HTERT RPE-1 (cell line): ENCODE data around the gene SMU1.

ENCODE experiments used
- in situ Hi-C: fragments of 300-500 bp; cut with MboI; formaldehyde crosslinking; loops from 4 replicates; pipeline ENCODE4 v1.14.3; 2020; ENCODE audit warnings: low sequenced_read_pairs

SMU1 gene

DNA sequence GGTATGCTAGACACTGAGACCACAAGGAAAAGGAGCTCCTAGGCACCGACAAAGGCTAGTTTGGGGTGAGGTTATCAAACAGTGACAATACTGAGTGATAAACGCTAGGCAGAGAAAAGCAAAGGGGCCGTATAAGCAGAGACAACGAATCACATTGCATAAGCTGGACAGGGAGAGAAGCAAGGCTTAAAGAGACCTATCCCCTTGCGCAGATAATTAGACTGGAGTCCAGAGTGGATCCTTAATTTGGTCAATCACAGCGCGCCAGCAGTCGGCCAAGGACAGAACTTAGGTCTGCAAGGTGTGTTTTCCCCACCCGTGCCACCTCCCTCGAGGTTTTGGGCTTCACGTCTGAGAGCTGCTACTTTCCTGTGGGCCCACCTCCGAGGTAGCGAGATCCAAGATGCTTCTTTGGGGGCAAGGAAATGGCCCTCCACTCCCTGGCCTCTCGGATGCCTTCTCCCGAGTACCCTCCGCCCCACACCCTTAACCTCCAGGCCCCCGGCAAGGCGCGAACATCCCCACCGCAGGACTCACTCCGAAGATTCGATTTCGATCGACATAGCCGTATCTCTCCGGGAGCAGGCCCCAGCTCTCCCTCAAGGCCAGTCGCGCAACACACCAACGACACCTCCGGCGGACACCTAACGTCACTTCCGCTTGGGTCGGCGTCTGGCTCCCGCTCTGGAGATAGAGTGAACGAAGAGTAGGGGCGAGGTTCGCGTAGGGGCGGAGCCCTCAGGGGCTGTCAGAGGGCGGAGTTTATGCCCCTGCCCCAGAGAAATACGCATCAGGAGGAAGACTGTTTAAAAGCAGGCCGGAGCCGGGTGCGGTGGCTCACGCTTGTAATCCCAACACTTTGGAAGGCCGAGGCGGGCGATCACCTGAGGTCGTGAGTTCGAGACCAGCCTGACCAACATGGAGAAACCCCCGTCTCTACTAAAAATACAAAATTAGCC, at the start of gene SMU1:
TSS of gene SMU1 (minus strand) at position 629 of the 959 bp plus-strand sequence. CDS start at position 563, 66 bp downstream.
- in situ Hi-C loops: loop anchor here (25.0 kb wide), 1 partner anchor 161 kb away; the partner anchor contains the start of gene SPINK4

DNA sequence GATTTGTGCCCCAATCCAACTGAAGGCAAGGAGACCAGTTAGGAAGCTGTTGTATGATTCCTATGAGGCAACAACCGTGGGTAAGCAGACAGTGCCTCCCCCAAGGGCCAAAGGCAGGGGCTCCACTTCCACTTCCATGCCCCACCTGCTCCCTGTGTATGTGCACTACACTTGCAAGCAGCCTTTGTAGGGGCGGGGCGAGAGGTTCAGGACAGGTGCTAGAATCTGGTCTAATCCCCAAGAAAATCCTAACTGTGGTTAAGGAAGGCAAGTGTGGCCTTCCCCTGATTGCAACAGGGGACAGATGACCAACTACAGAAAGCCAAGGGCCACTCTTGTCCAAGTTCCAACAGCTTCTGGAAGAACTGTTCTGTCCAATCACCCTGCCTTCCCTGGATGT, 49.0 kb upstream of the SMU1 start:
- in situ Hi-C loops: no loop called here

DNA sequence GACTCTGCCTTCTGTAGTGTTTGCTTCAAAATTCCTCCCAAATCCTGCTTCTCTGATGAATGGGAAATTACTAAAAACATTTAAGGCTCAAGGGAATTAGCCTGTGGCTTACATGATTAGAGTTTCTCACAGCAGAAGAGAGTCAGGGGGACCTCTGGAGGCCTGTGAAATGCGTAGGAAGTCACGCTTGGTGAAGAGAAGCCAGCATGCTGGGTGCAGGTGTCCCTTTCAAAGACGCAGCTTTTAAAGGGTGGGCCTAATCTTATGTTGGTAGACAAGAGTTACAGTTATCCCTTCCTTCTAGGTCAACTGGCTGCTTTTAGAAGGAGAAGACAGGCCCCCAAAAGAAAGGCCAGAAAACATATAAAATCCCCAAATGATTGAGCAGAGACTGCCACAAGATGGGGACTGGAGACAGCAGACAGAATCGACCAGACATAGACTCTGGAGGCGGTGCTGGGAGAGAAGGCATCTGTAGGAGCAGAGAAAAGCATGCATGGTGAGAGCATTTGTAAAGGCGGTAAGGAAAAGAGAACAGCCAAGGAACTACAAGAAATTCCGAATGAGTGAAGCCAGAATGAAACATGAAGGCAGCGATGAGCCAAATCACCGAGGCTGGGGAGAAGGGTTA, 48.4 kb upstream of the SMU1 start:
- in situ Hi-C loops: no loop called here

DNA sequence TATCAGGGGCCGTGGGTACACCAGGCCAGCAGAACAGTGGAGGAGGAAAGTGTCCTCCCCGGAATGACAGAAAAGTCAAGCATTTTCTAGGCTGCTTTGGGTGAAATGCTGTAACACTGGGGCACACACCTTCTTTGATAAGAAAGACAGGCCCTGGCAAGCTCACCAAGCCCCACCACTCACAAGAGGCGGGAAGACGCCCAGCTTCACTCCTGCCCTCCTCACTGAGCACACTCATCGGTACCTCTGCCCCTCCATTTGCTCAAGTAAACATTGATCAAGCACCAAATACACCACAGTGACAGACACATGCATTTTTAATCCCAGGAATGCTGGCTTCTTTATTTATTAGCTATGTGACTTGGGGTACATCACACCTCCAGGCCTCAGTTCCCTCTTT, 47.6 kb upstream of the SMU1 start:
- in situ Hi-C loops: no loop called here

DNA sequence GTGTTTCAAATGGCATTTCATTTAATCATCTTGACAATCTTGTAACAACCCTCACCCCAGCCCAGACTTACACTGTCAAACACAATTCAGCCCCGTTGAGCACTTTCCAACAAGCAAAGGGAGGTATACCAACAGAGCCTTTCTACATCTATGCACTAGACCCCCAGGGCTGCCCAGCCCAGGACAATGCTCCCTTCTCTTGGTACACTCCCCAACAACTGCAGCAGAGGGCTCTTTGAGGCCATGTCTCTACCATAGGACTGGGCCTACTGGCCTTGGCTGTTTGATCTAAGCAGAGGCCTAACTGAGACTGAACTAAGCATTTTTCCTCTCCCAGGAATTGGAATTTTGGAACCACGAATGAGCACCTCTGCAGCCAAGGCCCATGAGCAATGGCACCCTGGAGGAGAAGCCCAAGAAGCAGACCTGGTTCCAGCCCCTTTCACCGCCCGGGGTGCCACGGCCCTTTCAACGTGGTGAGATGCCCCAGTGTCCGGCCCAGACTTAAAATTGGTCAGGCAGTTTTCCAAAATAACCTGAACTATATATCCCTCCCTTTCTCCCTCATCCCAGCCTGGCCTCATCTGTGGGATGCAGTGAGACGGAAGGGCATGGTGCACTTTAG, 47.0 kb upstream of the SMU1 start:
- in situ Hi-C loops: no loop called here

DNA sequence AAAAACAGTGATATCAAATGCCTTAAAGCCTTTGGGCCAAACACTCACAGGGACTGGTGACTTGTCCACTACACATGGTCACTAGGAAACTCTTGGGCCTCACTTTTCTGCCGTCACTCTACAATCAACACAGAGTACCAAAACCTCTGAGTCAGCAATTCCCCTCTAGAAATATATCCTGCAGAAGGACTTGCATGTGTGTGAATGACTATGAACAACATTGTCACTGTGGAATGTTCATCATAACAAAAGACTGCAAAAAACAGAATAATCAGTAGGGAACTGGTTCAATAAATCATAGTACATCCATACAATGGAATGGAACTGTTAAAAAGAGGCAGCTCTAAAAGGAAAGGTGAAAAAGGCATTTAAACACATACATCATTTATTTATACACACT, 44.1 kb upstream of the SMU1 start:
- in situ Hi-C loops: no loop called here

DNA sequence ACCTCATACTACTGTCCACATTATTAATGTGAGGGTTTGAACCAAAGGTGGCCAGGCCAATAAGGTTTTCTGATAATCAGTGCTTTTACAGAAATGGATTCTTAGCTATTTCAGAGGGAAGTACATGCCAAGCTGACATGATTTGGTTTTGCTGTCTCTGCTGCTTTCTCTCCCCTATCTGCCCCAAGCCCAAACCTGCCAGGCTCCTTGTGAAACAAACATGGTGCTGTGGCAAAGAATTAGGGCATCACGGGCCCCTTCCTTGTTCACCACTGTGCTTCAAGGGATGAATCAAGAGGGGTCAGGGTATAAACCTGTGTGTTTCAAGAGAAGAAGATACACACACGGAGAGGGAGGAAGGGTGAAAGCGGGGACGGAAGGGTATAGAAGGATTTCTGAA, 41.3 kb upstream of the SMU1 start:
- in situ Hi-C loops: no loop called here

DNA sequence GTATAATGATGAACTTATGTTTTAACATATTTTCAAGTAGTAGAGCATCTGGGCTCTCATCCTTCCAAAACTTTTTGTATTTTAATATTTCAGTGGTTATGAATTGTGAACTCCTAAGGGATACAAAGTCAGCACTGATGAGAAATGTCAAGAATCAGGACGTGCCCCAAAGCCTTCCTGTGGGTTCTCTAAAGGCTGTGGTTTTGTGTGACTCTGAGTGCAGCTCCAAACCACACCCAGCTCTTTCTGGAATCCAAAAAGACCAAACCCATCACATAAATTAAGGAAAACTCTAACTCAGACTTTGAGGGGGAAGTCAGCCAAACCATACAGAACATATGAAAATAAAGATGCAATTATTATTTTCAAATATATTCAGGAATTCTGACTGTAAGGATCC, 40.8 kb upstream of the SMU1 start:
- in situ Hi-C loops: no loop called here

DNA sequence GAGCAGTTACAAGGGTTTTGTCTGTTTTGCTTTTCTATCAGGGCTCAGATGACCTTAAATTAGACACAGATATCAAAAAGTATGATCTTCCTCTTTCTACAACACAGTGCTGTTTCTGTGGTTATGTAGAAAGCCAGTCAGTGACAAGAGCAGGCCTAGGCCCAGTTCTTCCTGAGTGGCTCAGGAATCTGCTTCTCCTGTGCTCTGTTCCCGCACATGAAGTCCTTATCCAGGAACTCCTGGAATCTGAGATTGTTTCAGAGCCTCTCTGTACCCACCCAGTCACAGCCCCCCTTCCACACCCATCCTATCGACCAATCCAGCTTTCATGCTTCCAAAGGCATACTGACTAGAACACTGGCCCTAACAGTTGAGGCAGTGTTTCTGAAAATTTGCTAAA, 40.4 kb upstream of the SMU1 start:
- in situ Hi-C loops: no loop called here

DNA sequence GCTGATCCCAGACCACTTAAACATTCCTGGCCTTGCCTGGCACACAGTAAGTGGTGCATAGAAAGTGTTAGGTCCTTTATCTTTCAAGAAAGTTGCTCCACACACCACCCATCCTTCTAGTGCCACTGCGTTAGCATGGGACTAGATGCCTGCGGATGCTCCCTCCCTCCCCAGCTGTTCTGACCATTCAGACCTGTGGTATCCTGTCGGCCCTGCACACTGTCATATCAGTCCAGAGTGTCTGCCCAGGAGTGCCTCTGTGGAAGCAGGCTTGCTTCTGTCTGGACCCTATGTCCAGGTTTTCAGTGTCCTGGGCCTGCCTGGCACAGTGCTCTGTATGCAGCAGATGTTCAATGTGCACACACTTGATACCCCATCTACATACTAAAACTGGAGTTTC, 38.3 kb upstream of the SMU1 start:
- in situ Hi-C loops: no loop called here

DNA sequence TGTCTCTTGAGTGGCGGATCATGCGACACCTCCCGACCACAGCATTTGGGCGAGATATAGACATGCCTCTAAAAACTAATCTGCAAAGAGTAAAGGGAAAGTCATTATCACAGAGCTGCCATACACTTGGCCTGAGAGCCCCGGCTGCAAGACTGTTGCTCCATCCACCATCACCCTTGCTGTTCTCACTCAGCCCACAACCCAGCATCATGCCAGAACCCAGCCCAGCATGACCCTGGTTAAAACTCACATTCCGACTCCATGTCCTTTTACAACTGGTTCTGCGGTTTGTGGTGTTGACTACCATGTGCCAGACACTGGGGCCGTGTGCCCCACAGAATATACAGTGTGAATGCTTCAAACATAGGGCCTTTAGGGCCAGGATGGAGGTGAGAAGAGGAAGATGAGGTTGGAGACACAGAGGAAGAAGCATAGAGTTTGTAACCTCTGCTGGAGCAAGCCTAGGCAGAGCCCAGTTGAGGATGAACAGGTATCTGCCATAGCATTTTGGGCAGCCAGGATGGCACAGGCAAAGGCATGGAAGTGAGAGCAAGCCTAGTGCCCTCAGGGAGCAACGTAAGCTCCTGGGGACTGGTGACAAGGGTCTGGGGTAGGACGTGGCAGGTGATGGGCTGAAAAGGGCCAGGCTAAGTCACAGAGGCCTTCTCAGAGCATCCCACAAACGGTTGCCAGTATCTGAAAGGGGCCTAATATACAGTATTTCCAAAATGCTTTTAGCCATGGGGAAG, 37.5 kb upstream of the SMU1 start:
- in situ Hi-C loops: no loop called here

DNA sequence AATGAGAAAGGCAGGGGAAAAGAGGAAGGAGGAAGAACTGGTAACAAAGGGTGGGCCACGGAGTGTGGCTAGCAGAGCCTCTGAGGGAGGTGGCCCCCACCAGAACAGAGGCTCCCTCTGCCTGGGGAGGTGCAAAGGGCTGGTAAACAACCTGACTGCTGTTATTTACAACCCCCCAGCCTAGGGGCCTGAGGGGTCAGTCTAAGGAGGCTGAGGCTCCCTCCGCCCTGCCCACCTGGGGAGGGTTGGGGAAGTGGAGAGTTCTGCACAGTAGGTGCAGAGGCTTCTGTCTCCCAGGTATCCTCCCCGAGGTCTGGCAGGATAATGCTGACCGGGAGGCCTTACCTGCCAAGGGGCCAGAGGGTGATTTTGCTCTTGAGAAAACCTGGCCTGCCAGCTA, 35.6 kb upstream of the SMU1 start:
- in situ Hi-C loops: no loop called here

DNA sequence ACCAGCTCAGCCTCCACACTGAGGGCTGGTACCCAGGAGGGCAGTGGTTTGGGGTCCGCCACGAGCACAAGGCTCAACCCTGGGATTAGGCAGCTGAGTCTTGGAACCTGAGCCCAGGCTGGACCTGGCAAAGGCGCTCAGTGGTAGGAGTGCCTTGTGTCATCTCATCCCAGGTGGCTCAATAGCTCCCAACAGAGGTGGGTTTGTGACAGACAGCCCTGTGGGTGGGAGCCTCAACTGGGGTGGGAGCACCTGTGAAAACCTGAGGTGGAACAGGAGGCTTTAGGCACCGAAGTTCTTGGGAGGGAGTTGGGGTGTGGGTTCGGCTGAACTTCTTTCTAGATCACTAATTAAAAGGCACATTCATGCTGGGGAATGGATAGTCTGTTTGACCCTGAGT, 35.2 kb upstream of the SMU1 start:
- in situ Hi-C loops: no loop called here

DNA sequence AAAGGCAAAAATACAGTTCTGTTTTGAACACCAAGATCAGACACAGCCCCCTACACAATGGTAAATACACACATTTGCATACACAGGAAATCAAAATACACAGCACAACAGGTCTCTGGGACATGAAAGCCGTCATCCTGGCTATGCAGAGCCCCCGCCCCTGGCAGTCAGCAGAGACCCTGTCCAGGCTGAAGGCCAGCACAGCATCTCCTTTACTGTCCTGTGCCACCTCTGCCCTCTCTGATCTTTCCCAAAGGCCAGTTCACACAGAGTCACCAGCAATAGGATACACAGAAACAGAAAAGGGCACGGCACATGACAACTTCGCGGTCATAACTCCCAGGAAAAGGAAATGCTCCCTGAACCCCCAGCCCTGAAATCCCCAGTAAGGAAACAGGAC, 34.2 kb upstream of the SMU1 start:
- in situ Hi-C loops: no loop called here

DNA sequence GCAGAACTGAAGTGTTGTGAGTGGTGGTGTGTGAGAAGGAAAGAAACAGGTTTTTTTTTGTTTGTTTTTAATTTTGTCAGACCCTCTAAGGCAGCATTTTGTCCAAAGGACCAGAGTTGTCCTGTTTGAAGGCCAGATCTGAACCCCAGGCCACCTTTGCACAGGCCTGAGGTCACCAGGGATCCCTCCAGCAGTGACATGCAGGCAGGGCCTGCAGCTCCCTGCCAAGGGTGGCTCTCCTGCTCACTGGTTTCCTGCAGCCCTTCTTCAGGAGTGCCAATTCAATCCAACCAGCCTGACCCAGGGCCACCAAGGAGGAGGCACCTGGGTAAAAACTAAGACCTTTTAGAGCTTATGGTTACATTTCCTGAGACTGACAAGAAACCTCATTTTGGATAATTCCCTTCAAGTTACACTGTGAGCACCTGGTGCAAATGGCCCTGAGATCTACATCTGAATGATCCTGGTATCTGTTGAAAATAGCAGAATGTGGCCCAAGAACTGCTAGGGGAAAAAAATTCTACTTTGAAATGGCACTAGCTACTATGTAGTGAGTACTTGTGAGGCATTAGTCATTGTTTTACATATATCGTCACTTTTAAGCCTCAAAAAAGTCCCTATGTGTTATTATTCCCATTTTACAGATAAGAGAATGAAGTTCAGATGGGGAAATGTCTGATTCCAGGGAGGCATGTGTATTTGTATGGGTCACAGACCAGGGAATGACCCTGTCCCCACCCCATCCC, 33.5 kb upstream of the SMU1 start:
- in situ Hi-C loops: no loop called here

DNA sequence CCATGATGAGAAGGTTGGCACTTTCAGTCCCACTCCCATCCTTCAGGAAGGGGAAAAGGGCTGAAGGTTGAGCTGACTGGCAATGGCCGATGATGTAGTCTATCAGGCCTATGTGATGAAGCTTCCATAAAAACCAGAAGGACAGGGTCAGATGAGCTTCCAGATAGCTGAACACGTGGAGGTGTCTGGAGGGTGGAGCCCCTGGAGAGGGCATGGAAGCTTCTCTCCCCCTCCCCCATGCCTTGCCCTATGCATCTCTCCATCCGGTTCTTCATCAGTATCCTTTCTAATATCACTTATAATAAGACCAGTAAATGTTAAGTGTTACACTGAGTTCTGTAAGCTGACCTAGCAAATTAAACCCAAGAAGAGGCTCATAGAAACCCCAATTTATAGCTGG, 32.6 kb upstream of the SMU1 start:
- in situ Hi-C loops: no loop called here

DNA sequence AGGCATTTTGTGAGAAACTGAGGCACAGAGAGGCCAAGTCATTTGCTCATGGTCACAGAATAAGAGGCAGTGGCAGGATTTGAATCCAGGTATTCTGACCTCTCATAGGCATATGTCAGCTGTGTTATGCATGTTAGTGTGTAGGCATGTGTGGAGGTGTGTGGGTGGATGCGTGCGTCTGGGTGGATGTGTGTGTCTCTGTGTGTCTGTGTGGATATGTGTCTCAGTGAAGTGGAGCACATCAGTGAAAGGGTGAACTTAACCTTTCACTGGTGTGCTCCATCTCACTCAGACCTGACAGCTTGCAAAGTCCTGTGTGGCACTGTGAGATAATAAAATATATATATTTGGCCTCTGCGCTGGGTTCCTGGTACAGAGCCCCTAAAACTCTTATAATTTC, 32.0 kb upstream of the SMU1 start:
- in situ Hi-C loops: no loop called here

DNA sequence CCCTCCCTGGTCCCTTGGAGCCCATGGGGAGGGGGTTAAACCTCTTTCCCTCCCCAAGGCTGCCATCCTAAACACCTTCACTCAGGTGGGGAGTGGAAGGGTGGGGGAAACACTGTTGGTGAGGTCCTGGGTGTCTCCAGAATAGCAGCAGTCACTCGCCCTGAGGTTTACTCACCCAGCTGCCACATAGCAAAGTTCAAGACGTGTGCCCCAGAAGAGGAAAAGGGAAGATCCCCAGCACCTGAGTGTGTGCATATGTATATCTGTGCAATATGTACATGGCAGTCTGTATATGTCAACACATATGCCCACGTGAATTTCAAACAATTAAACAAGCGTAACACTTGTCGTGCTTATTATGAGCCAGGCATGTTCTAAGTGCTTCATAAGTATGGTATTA, 31.3 kb upstream of the SMU1 start:
- in situ Hi-C loops: no loop called here

DNA sequence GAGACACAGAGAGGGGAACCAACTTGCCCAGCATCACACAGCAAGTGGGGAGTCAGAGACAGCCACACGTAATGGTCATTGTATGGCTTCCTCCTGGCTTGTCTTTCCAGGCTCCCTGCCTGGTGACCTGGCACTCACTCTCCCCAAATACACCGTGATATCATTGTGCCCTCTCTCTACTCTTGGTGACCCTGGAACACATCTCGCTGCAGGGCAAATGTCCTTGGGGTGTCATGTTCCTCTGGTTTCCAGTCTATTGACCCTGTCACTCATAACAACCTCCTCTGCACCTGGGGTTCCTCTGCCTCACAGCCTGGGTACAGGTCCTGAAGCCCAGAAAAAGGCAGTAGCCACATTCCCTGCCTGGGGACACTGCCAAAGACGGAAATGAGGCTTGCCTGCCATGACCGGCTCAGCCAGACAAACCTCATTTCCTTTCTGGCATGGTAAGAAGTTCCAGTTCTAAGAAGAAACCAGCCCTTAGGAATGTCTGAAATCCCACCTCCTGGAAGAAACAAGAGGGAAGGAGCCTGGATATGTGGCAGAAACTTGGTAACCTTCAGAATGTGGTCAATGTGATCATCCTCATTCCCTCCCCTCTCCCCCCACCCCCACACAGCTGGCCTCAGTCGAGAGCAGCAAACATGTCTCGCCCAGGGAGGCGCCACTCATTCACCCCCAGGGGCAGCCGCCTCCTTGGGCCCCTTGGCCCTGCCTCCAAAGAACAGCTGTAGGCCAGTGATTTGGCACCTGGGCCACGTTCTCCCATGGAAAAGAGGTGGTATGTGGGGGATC, 30.6 kb upstream of the SMU1 start:
- in situ Hi-C loops: no loop called here

DNA sequence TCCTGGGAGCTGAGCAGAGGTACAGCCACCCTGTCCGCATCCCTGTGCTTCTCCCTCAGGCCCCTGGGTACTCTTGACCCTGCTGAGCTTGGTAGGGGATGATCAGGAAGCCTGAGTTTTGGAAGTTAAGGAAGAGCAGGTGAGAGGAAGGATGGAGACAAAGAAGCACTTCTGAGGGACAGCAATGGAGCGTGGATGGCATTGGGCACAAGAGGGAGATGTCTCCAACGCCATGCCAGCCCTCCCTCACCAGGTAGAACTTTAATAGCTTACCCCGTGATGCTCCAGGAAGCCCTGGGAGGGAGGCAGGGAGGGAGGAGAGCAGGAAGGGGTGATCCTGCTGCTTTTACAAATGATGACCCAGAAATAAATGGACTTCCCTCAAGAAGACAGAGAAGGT, 29.9 kb upstream of the SMU1 start:
- in situ Hi-C loops: no loop called here
